IPS DF 6.9 (cell line): Measurements from ENCODE around the gene TSPAN11.
"Not testable (repeated sequence)": the region's sequence is repeated elsewhere in the genome, so short reads cannot be mapped to it uniquely, and the experiment has no call there.

Experiments used
- DNase-seq: peaks from one replicate; pipeline ENCODE4 v3.0.0-alpha.2; 2013; ENCODE audit warnings: low read depth, low spot score
- H3K27ac ChIP-seq: one replicate; pipeline ENCODE4 v1.5.1; 2013; ENCODE audit warnings: low read length, control low read depth
- H3K27me3 ChIP-seq: 2 replicates; pipeline ENCODE4 v1.6.1; 2013; ENCODE audit warnings: mild to moderate bottlenecking, low read length; ENCODE audit not compliant: control insufficient read depth, insufficient read depth
- H3K36me3 ChIP-seq: 2 replicates; pipeline ENCODE4 v1.6.1; 2013; ENCODE audit warnings: low read length; ENCODE audit not compliant: control insufficient read depth, insufficient read depth
- H3K4me1 ChIP-seq: 2 replicates; pipeline ENCODE4 v1.6.1; 2013; ENCODE audit warnings: low read length; ENCODE audit not compliant: control insufficient read depth, insufficient read depth
- H3K4me3 ChIP-seq: 2 replicates; pipeline ENCODE4 v1.5.1; 2013; ENCODE audit warnings: mild to moderate bottlenecking, low read length
- H3K9me3 ChIP-seq: 2 replicates; pipeline ENCODE4 v1.6.1; 2013; ENCODE audit warnings: low read length, inconsistent platforms; ENCODE audit not compliant: control insufficient read depth, insufficient read depth
- WGBS: extraction: QIAGEN DNeasy Blood & Tissue Kit; methylation state at CpG from one replicate; pipeline ENCODE4 v1.1.7; 2013; ENCODE audit warnings: mixed read lengths, missing lambda C conversion rate; ENCODE audit not compliant: insufficient read length, insufficient coverage; 5-methylcytosine and 5-hydroxymethylcytosine counted together

Gene TSPAN11

GRCh38 chr12:31007636-31008175, 81.2 kb downstream of the TSPAN11 start:
- Histone ChIP-seq H3K4me1 (no peaks in the 10 kb centered on the region), H3K9me3 (no peaks in the 10 kb centered on the region), H3K4me3 (no peak overlapping the region), H3K27ac (no peak overlapping the region), H3K27me3 (no peaks in the 10 kb centered on the region), H3K36me3 (no peaks in the 10 kb centered on the region)
- no CpG with 5 or more reads among the region's 5 CpGs for WGBS
- no peak for DNase-seq

- Histone ChIP-seq H3K9me3 (no peaks in the 10 kb centered on the region), H3K27me3 (no peaks in the 10 kb centered on the region), H3K36me3 (no peaks in the 10 kb centered on the region), H3K4me3 (no peak overlapping the region), H3K4me1 (no peaks in the 10 kb centered on the region), H3K27ac (no peak overlapping the region)
- no CpG with 5 or more reads among the region's 6 CpGs for WGBS
- DNase-seq: no peak
Observed at GRCh38 chr12:31008241-31008761, 81.8 kb downstream of the TSPAN11 start.

- H3K4me1 ChIP-seq: no peaks in the 10 kb centered on the region
- no peak overlapping the region for H3K4me3 ChIP-seq
- WGBS: no CpG with 5 or more reads among the region's 19 CpGs
- no peak overlapping the region for H3K27ac ChIP-seq
- H3K36me3 ChIP-seq: no peaks in the 10 kb centered on the region
- no peaks in the 10 kb centered on the region for H3K27me3 ChIP-seq
- no peaks in the 10 kb centered on the region for H3K9me3 ChIP-seq
- DNase-seq: no peak
Observed at GRCh38 chr12:31008961-31009840, 82.7 kb downstream of the TSPAN11 start.

- H3K27me3 ChIP-seq: no peaks in the 10 kb centered on the region
- no peaks in the 10 kb centered on the region for H3K4me1 ChIP-seq
- no peak for DNase-seq
- H3K4me3 ChIP-seq: no peak overlapping the region
- H3K9me3 ChIP-seq: no peaks in the 10 kb centered on the region
- no peak overlapping the region for H3K27ac ChIP-seq
- no CpG with 5 or more reads among the region's 4 CpGs for WGBS
- no peaks in the 10 kb centered on the region for H3K36me3 ChIP-seq
Observed at GRCh38 chr12:31009976-31010375, 83.4 kb downstream of the TSPAN11 start.

DNA sequence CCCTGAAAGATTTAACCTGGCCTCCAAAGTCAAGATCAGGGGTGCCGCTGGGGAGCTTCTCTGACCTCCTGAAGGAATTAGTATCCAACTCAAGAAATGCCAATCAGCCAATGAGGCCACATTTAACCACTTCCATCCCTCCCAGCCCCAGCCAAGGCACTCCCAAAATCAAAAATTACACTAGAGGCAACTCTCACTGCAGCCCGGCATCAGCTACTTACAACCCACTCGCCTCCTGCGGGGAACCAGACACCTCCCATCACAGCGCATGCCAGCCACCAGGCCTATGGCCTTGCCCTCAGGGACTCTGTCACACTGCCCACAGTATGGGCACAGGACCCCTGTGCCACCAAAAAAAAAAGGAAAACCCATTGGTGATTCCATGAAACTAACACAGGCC, 84.8 kb downstream of the TSPAN11 start:
- WGBS: no CpG with 5 or more reads among the region's 5 CpGs
- Histone ChIP-seq H3K4me1 (no peaks in the 10 kb centered on the region), H3K36me3 (no peaks in the 10 kb centered on the region), H3K27ac (no peak overlapping the region), H3K4me3 (no peak overlapping the region), H3K27me3 (no peaks in the 10 kb centered on the region), H3K9me3 (no peaks in the 10 kb centered on the region)
- DNase-seq: no peak

- H3K27ac ChIP-seq: no peak overlapping the region
- no peaks in the 10 kb centered on the region for H3K4me1 ChIP-seq
- H3K4me3 ChIP-seq: no peak overlapping the region
- DNase-seq: no peak
- H3K9me3 ChIP-seq: no peaks in the 10 kb centered on the region
- H3K27me3 ChIP-seq: no peaks in the 10 kb centered on the region
- WGBS: no CpG with 5 or more reads among the region's 11 CpGs
- H3K36me3 ChIP-seq: no peaks in the 10 kb centered on the region
Observed at GRCh38 chr12:31011746-31012566, 85.4 kb downstream of the TSPAN11 start.

- H3K9me3 ChIP-seq, H3K4me1 ChIP-seq, DNase-seq, H3K36me3 ChIP-seq, H3K27ac ChIP-seq, H3K4me3 ChIP-seq, H3K27me3 ChIP-seq: not testable (repeated sequence)
- WGBS: no CpG with 5 or more reads among the region's 7 CpGs
Observed at GRCh38 chr12:31012567-31012891, 86.0 kb downstream of the TSPAN11 start.

- Histone ChIP-seq H3K4me3 (no peak overlapping the region), H3K36me3 (no peaks in the 10 kb centered on the region), H3K27me3 (no peaks in the 10 kb centered on the region), H3K27ac (no peak overlapping the region), H3K9me3 (no peaks in the 10 kb centered on the region), H3K4me1 (no peaks in the 10 kb centered on the region; the same call in 1 of the 2 replicates)
- no CpG with 5 or more reads among the region's 13 CpGs for WGBS
- no peak for DNase-seq
Observed at GRCh38 chr12:31015215-31015614, 88.7 kb downstream of the TSPAN11 start.

- DNase-seq: no peak
- Histone ChIP-seq H3K4me3 (no peak overlapping the region), H3K36me3 (no peaks in the 10 kb centered on the region), H3K27me3 (no peaks in the 10 kb centered on the region), H3K4me1 (no peaks in the 10 kb centered on the region; the same call in 1 of the 2 replicates), H3K27ac (no peak overlapping the region), H3K9me3 (no peaks in the 10 kb centered on the region)
- WGBS: no CpG with 5 or more reads among the region's 9 CpGs
Observed at GRCh38 chr12:31016057-31016456, 89.5 kb downstream of the TSPAN11 start.

DNA sequence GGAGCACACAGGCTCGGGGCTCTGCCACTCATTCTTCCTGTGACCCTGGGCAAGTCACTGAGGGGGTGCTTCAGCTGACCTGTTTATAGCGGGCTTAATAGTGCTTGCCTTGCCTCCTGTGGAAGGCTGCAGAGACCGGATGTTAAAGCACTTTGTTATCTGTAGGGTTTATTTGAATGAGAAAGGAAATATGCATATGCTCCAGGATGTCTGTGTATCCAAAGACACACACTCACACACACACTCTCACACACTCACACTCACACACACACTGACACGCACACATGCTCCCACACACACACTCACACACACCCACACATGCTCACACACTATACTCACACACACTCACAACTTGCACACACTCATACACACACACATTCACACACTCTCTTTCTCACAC, 91.0 kb downstream of the TSPAN11 start:
- no peaks in the 10 kb centered on the region for H3K27me3 ChIP-seq
- no peaks in the 10 kb centered on the region; the same call in 1 of the 2 replicates for H3K4me1 ChIP-seq
- 100% methylated on average over 1 of the region's 4 CpGs for WGBS
- H3K9me3 ChIP-seq: no peaks in the 10 kb centered on the region
- H3K27ac ChIP-seq: no peak overlapping the region
- H3K4me3 ChIP-seq: no peak overlapping the region
- no peaks in the 10 kb centered on the region for H3K36me3 ChIP-seq
- DNase-seq: no peak
